B cell (primary cell): ENCODE data around the gene PUM2. TPM values are rescaled to one million over a fixed set of nuclear protein-coding genes. Genes with fewer than 3 reads are reported as not detected.
"Not testable (repeated sequence)": the region's sequence is repeated elsewhere in the genome, so short reads cannot be mapped to it uniquely, and the experiment has no call there.

Experiments
- ATAC-seq: fragments of 200-7000 bp; cut with Tn5 transposase; one replicate; pipeline ENCODE4 v1.10.0; 2021; ENCODE audit warnings: low read depth, mild to moderate bottlenecking, moderate number of reproducible peaks, moderate library complexity
- CTCF ChIA-PET: fragments of 350-600 bp; sonication (Branson Sonifier 250); formaldehyde crosslinking; loops from one replicate; lab custom pipeline; 2021; ENCODE audit warnings: antibody characterized with exemption, inconsistent platforms; lab: Charles Lee
- POLR2A ChIA-PET: fragments of 350-600 bp; sonication (Branson Sonifier 250); formaldehyde crosslinking; loops from one replicate; lab custom pipeline; 2021; ENCODE audit warnings: antibody characterized with exemption; lab: Charles Lee
- DNase-seq: peaks from one replicate; pipeline ENCODE4 v3.0.0; 2013
- H2AFZ ChIP-seq: 2 replicates; pipeline ENCODE4 v1.6.1; 2012; ENCODE audit warnings: mild to moderate bottlenecking, low read depth, low read length; ENCODE audit not compliant: insufficient read depth, poor library complexity, severe bottlenecking
- H3K27ac ChIP-seq, 2 donors: 1 replicate in 1 of 2; 2 replicates in 1 of 2; pipeline ENCODE4 v1.5.1; 2012 to 2013; ENCODE audit warnings: low read length in 2 of 2, mild to moderate bottlenecking in 2 of 2, moderate library complexity in 1 of 2
- H3K27me3 ChIP-seq, 4 experiments: fragments of 200-600 bp in 1 of 4; sonication (generic) in 1 of 4; replicated peaks in 1 of 4; 1 replicate in 2 of 4; 2 replicates in 2 of 4; pipeline versions ENCODE4 v1.6.1 to v1.7.0; 2013 to 2016; ENCODE audit warnings: low read length in 3 of 4, mild to moderate bottlenecking in 2 of 4, mixed read lengths in 1 of 4, moderate library complexity in 1 of 4; ENCODE audit not compliant: insufficient read depth in 4 of 4, control insufficient read depth in 3 of 4; ENCODE audit errors: control extremely low read depth in 1 of 4
- H3K36me3 ChIP-seq, 2 experiments: replicated peaks in 1 of 2; 1 replicate in 1 of 2; 2 replicates in 1 of 2; pipeline versions ENCODE4 v1.6.1 to v1.7.1; 2013; ENCODE audit warnings: low read length in 1 of 2; ENCODE audit not compliant: insufficient read depth in 2 of 2, control insufficient read depth in 1 of 2; ENCODE audit errors: control extremely low read depth in 1 of 2, extremely low read depth in 1 of 2
- H3K4me1 ChIP-seq, 2 donors: fragments of 200-600 bp in 1 of 2; sonication (generic) in 1 of 2; 1 replicate in 1 of 2; 2 replicates in 1 of 2; pipeline versions ENCODE4 v1.5.1 to v1.6.1; 2013 to 2017; ENCODE audit warnings: low read length in 2 of 2; ENCODE audit not compliant: control insufficient read depth in 2 of 2, insufficient read depth in 2 of 2
- H3K4me2 ChIP-seq: replicated peaks from 2 replicates; pipeline ENCODE3; 2012; ENCODE audit warnings: mild to moderate bottlenecking, low read depth, low read length; ENCODE audit not compliant: poor library complexity, severe bottlenecking
- H3K4me3 ChIP-seq, 5 experiments: fragments of 200-600 bp in 1 of 5; sonication (generic) in 1 of 5; 1 replicate in 3 of 5; 2 replicates in 2 of 5; pipeline versions ENCODE4 v1.5.1 to v1.7.0; 2011 to 2016; ENCODE audit warnings: low read length in 4 of 5, mild to moderate bottlenecking in 4 of 5, low read depth in 2 of 5, control low read depth in 1 of 5, moderate library complexity in 1 of 5; ENCODE audit not compliant: insufficient read depth in 1 of 5; ENCODE audit errors: control extremely low read depth in 1 of 5, extremely low read depth in 1 of 5
- H3K79me2 ChIP-seq: fragments of 200-600 bp; sonication (generic); one replicate; pipeline ENCODE4 v1.6.0; 2016; ENCODE audit warnings: low read length; ENCODE audit not compliant: control insufficient read depth, insufficient read depth
- H3K9ac ChIP-seq: fragments of 200-600 bp; sonication (generic); 2 replicates; pipeline ENCODE4 v1.6.1; 2017; ENCODE audit warnings: mild to moderate bottlenecking, low read length, moderate library complexity
- H3K9me3 ChIP-seq, 3 donors: one replicate each; pipeline versions ENCODE4 v1.6.1 to v1.7.1; 2013; ENCODE audit warnings: low read length in 2 of 3; ENCODE audit not compliant: control insufficient read depth in 2 of 3, insufficient read depth in 1 of 3; ENCODE audit errors: control extremely low read depth in 1 of 3
- H4K20me1 ChIP-seq: 2 replicates; pipeline ENCODE4 v1.6.0; 2012; ENCODE audit warnings: mild to moderate bottlenecking, low read length; ENCODE audit not compliant: insufficient read depth, control insufficient read depth, poor library complexity, severe bottlenecking
- H3K27ac Mint-ChIP-seq: one replicate; pipeline ENCODE4 v1.8.0; 2021; ENCODE audit warnings: mixed read lengths
- H3K27me3 Mint-ChIP-seq: one replicate; pipeline ENCODE4 v1.8.0; 2021; ENCODE audit warnings: mixed read lengths
- H3K4me1 Mint-ChIP-seq: one replicate; pipeline ENCODE4 v1.8.0; 2021; ENCODE audit warnings: mixed read lengths
- H3K4me3 Mint-ChIP-seq: one replicate; pipeline ENCODE4 v1.8.0; 2021; ENCODE audit warnings: mixed read lengths
- H3K9me3 Mint-ChIP-seq: one replicate; pipeline ENCODE4 v1.8.0; 2022; ENCODE audit warnings: mixed read lengths; ENCODE audit not compliant: insufficient read depth
- EZH2 ChIP-seq: IDR thresholded peaks from 2 replicates; pipeline ENCODE4 v1.6.1; 2012; ENCODE audit warnings: borderline replicate concordance, low read depth, mild to moderate bottlenecking, moderate library complexity, low read length; ENCODE audit not compliant: insufficient read depth, poor library complexity, severe bottlenecking
- WGBS: methylation state at CpG from one replicate; pipeline ENCODE4 v1.1.5; 2013; ENCODE audit warnings: missing lambda C conversion rate; ENCODE audit not compliant: insufficient coverage; 5-methylcytosine and 5-hydroxymethylcytosine counted together
- intact Hi-C: fragments of 100-400 bp; cut with micrococcal nuclease; formaldehyde crosslinking; loops from one replicate; pipeline ENCODE4 v1.10.0; 2022
- polyA plus RNA-seq: library from polyadenylated mRNA; depleted of rRNA; stranded (reverse); fragments of >200 nt; gene quantifications from 2 replicates; pipeline ENCODE4 v1.2.3, GENCODE V29; 2012
- total RNA-seq, 2 donors: library from RNA; stranded (reverse); fragments of 120-200 nt in 1 of 2; gene quantifications; 1 replicate in 1 of 2; 2 replicates in 1 of 2; pipeline versions ENCODE4 v1.2.3 to v1.2.4, GENCODE V29; 2013 to 2022
- TF ChIP-seq, protein P1 (sequence below): fragments of 200-600 bp; IDR thresholded peaks from one replicate; pipeline ENCODE4 v1.8.0; 2022; ENCODE audit warnings: antibody characterized with exemption, mild to moderate bottlenecking

Gene PUM2
- total and polyA plus RNA-seq, 2 donors (not counting 1 experiment from before 2014, with no cell fraction given): 21.1 to 151 TPM

DNA sequence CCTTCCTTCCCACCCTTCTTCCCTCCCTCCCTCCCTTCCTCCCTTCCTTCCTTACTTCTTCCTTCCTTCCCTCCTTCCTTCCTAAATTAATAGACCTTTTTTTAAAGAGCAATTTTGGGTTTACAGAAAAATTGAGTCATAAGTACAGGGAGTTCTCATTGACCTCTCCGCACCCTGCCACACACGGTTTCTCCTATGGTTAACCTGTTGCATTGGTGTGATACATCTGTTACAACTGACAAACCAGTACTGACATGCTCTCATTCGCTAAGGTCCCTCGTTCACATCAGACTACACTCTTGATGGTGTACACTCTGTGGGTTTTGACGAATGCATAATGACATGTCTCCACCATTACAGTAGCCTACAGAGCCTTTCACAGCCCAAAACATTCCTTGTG, 114.1 kb downstream of the PUM2 start:
- POLR2A ChIA-PET: no interaction called here
- DNase-seq (no peak), ATAC-seq (no peak)
- Histone ChIP-seq H3K9me3 (peaks cover 0 to 2% (median 0%) of the 10 kb centered on the region in 3 donors), H3K27me3 (peaks cover 0 to 5% (median 0%) of the 10 kb centered on the region in 4 experiments), H3K4me3 (no peak overlapping the region), H3K27ac (no peak overlapping the region), H3K36me3 (no peaks in the 10 kb centered on the region), H3K9ac (no peak overlapping the region), H3K4me2 (no peak overlapping the region), H3K4me1 (no peaks in the 10 kb centered on the region), H2AFZ (no peak overlapping the region), H4K20me1 (no peaks in the 10 kb centered on the region), H3K79me2 (no peaks in the 10 kb centered on the region)
- Mint-ChIP-seq H3K4me1 (peaks cover 1% of the 10 kb centered on the region), H3K27me3 (peaks cover 37% of the 10 kb centered on the region), H3K27ac (no peak overlapping the region), H3K4me3 (no peak overlapping the region), H3K9me3 (no peaks in the 10 kb centered on the region)
- no peak for TF ChIP-seq EZH2
- TF ChIP-seq, protein P1, sequence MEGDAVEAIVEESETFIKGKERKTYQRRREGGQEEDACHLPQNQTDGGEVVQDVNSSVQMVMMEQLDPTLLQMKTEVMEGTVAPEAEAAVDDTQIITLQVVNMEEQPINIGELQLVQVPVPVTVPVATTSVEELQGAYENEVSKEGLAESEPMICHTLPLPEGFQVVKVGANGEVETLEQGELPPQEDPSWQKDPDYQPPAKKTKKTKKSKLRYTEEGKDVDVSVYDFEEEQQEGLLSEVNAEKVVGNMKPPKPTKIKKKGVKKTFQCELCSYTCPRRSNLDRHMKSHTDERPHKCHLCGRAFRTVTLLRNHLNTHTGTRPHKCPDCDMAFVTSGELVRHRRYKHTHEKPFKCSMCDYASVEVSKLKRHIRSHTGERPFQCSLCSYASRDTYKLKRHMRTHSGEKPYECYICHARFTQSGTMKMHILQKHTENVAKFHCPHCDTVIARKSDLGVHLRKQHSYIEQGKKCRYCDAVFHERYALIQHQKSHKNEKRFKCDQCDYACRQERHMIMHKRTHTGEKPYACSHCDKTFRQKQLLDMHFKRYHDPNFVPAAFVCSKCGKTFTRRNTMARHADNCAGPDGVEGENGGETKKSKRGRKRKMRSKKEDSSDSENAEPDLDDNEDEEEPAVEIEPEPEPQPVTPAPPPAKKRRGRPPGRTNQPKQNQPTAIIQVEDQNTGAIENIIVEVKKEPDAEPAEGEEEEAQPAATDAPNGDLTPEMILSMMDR: no peak
- intact Hi-C loops: no loop called here
- 98% methylated on average over 5 of the region's 5 CpGs for WGBS
- CTCF ChIA-PET: no interaction called here

DNA sequence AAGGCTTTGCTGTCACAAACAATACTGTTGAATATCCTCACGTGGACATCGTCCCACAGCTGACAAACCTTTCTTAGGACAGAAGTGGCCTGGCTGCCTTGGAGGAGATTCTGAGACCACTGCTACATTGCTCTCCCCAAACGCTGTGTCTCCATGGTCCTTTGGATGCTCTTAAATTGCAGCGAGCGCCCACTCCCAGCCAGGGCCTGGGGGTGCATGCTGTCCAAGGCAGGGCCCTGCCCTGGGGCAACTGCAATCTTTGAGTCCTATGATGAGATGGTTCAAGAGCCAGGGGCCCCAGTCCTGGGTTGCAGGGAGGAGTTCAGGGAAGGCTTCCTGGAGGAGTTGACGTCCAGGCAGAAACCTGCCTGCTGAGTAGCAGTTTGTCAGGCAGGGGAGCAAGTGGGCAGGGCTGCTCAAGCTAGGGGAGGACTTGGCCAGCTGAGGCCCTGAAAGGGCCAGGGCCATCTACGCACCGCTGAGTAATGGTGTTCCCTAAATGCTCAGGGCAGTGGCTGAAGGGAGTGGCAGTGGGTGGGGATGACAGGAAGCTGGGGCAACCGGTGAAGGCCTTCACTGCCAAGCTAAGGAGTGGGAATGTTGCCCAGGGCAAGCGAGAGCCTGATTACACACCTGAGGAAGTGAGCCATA, 114.9 kb downstream of the PUM2 start:
- Mint-ChIP-seq H3K27me3 (peaks cover 44% of the 10 kb centered on the region), H3K9me3 (no peaks in the 10 kb centered on the region), H3K4me1 (no peaks in the 10 kb centered on the region), H3K27ac (no peak overlapping the region), H3K4me3 (no peak overlapping the region)
- no peak for DNase-seq
- 98% methylated on average over 10 of the region's 10 CpGs for WGBS
- intact Hi-C loops: no loop called here
- H3K9me3 ChIP-seq: peaks cover 0 to 2% (median 0%) of the 10 kb centered on the region in 3 donors
- H4K20me1 ChIP-seq: no peaks in the 10 kb centered on the region
- H3K27me3 ChIP-seq: peaks cover 0 to 5% (median 0%) of the 10 kb centered on the region in 4 experiments
- H2AFZ ChIP-seq: no peak overlapping the region
- TF ChIP-seq, protein P1: no peak
- no peak for TF ChIP-seq EZH2
- H3K4me1 ChIP-seq: no peaks in the 10 kb centered on the region
- H3K9ac ChIP-seq: no peak overlapping the region
- H3K79me2 ChIP-seq: no peaks in the 10 kb centered on the region
- CTCF ChIA-PET: interaction anchor here (0.9 kb wide), 1 partner anchor 11 kb away, joined by 3 read pairs; the partner anchor contains the start of gene SDC1
- no peak overlapping the region for H3K27ac ChIP-seq
- ATAC-seq: no peak
- no peak overlapping the region for H3K4me3 ChIP-seq
- H3K36me3 ChIP-seq: no peaks in the 10 kb centered on the region
- H3K4me2 ChIP-seq: no peak overlapping the region
- POLR2A ChIA-PET: no interaction called here

GRCh38 chr2:20234597-20234996, 116.0 kb downstream of the PUM2 start:
- H2AFZ ChIP-seq, H3K36me3 ChIP-seq, intact Hi-C loops, H3K9ac ChIP-seq, H3K9me3 ChIP-seq, H4K20me1 ChIP-seq, POLR2A ChIA-PET, H3K4me1 Mint-ChIP-seq, H3K4me3 ChIP-seq, H3K27ac Mint-ChIP-seq, ATAC-seq, H3K9me3 Mint-ChIP-seq, H3K79me2 ChIP-seq, H3K4me2 ChIP-seq, H3K27ac ChIP-seq, H3K4me3 Mint-ChIP-seq, H3K4me1 ChIP-seq, DNase-seq, H3K27me3 ChIP-seq, CTCF ChIA-PET: not testable (repeated sequence)
- no CpG with 5 or more reads among the region's 2 CpGs for WGBS
- H3K27me3 Mint-ChIP-seq: peaks cover 51% of the 10 kb centered on the region
